ENCODE data around the gene IREB2. TPM values are rescaled to one million over a fixed set of nuclear protein-coding genes. Genes with fewer than 3 reads are reported as not detected.

IREB2 gene
- total RNA-seq, 1 donor from 2014 or later, result 23.5 TPM

- Histone ChIP-seq H3K4me3 (ENCODE audit: low read depth, low read length) (no peak overlapping the region), H3K36me3 (ENCODE audit: control insufficient read depth, insufficient read depth, low read length) (peaks cover 3% of the 10 kb centered on the region), H3K27me3 (ENCODE audit: control insufficient read depth, insufficient read depth, low read length) (no peaks in the 10 kb centered on the region)
- TF ChIP-seq CTCF (IDR thresholded peaks at IDR 0.05; ENCODE audit: insufficient read depth, low read length, poor library complexity, severe bottlenecking), result no peak
- DNase-seq (ENCODE audit: low read depth), result no peak
Measured at GRCh38 chr15:78446551-78446950, 8.5 kb downstream of the IREB2 start.

GRCh38 chr15:78448441-78449219 is 10.6 kb downstream of the IREB2 start:
- H3K36me3 ChIP-seq (ENCODE audit: control insufficient read depth, insufficient read depth, low read length), result peaks cover 3% of the 10 kb centered on the region
- TF ChIP-seq CTCF (IDR thresholded peaks at IDR 0.05; ENCODE audit: insufficient read depth, low read length, poor library complexity, severe bottlenecking), result no peak
- DNase-seq (ENCODE audit: low read depth), result no peak
- no peaks in the 10 kb centered on the region for H3K27me3 ChIP-seq (ENCODE audit: control insufficient read depth, insufficient read depth, low read length)
- H3K4me3 ChIP-seq (ENCODE audit: low read depth, low read length), result no peak overlapping the region

GRCh38 chr15:78449220-78449999 is 11.4 kb downstream of the IREB2 start:
- no peak for TF ChIP-seq CTCF (IDR thresholded peaks at IDR 0.05; ENCODE audit: insufficient read depth, low read length, poor library complexity, severe bottlenecking)
- H3K27me3 ChIP-seq (ENCODE audit: control insufficient read depth, insufficient read depth, low read length), result no peaks in the 10 kb centered on the region
- no peak overlapping the region for H3K4me3 ChIP-seq (ENCODE audit: low read depth, low read length)
- H3K36me3 ChIP-seq (ENCODE audit: control insufficient read depth, insufficient read depth, low read length), result peaks cover 2% of the 10 kb centered on the region
- no peak for DNase-seq (ENCODE audit: low read depth)

GRCh38 chr15:78450285-78450858 is 12.4 kb downstream of the IREB2 start:
- Histone ChIP-seq H3K27me3 (ENCODE audit: control insufficient read depth, insufficient read depth, low read length) (no peaks in the 10 kb centered on the region), H3K36me3 (ENCODE audit: control insufficient read depth, insufficient read depth, low read length) (peaks cover 2% of the 10 kb centered on the region), H3K4me3 (ENCODE audit: low read depth, low read length) (no peak overlapping the region)
- DNase-seq (ENCODE audit: low read depth), result no peak
- TF ChIP-seq CTCF (IDR thresholded peaks at IDR 0.05; ENCODE audit: insufficient read depth, low read length, poor library complexity, severe bottlenecking), result no peak

GRCh38 chr15:78452485-78452884 is 14.5 kb downstream of the IREB2 start:
- DNase-seq (ENCODE audit: low read depth), result no peak
- H3K36me3 ChIP-seq (ENCODE audit: control insufficient read depth, insufficient read depth, low read length), result no peaks in the 10 kb centered on the region
- no peaks in the 10 kb centered on the region for H3K27me3 ChIP-seq (ENCODE audit: control insufficient read depth, insufficient read depth, low read length)
- no peak overlapping the region for H3K4me3 ChIP-seq (ENCODE audit: low read depth, low read length)
- no peak for TF ChIP-seq CTCF (IDR thresholded peaks at IDR 0.05; ENCODE audit: insufficient read depth, low read length, poor library complexity, severe bottlenecking)

Data from kidney epithelial cell (primary cell).